ENCODE measurements around the gene NRXN3. TPM values are rescaled to one million over a fixed set of nuclear protein-coding genes. Genes with fewer than 3 reads are reported as not detected.

The NRXN3 gene
- total RNA-seq, 1 donor: under 0.01 TPM

DNA sequence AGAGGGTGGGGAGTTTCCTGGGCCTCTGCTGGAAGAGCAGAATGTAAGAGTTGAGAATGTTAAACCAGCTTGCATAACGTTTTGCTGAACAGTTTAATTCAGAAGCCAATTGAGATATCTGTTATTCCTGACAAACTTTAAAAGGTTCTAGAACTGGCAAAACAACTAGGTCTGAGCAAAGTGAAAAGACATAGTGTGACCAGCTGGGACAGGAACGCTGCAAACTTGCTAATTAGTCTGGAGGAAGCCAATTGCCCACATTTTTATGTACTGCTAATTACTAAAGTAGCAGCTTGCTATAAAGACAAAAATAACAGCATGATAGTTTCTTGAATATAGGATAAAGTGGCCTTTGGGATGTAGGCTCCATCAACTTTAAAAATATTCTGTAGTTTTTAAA lies 704.9 kb downstream of the NRXN3 start:
- Histone ChIP-seq H3K4me1 (ENCODE audit: insufficient read depth, low read length) (no peaks in the 10 kb centered on the region), H3K4me3 (ENCODE audit: low read length) (no peak overlapping the region), H3K9me3 (ENCODE audit: low read depth, low read length) (no peaks in the 10 kb centered on the region), H3K27me3 (ENCODE audit: insufficient read depth, low read length) (no peaks in the 10 kb centered on the region)

DNA sequence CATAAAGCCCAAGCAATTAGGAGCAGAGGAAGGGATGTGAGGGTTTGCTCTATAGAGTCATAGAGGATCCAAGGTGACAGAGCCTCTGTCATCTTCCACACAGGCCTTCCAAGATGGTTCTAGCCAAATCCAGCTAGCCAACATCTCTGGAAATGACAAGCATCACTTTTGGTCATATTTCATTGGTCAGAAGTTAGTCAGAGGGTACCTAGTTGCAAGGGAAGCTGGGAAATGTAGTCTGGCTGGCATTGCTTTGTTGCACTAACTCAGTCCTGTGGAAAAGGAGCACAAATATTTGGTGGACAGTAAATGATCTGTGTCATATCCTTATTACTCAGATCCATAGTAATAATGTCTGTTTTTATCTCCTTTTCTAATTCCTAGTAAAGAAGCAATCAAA lies 715.7 kb downstream of the NRXN3 start:
- Histone ChIP-seq H3K4me3 (ENCODE audit: low read length) (no peak overlapping the region), H3K9me3 (ENCODE audit: low read depth, low read length) (peaks cover 4% of the 10 kb centered on the region), H3K4me1 (ENCODE audit: insufficient read depth, low read length) (no peaks in the 10 kb centered on the region), H3K27me3 (ENCODE audit: insufficient read depth, low read length) (no peaks in the 10 kb centered on the region)

- no peaks in the 10 kb centered on the region for H3K27me3 ChIP-seq (ENCODE audit: insufficient read depth, low read length)
- H3K9me3 ChIP-seq (ENCODE audit: low read depth, low read length): no peaks in the 10 kb centered on the region
- no peak overlapping the region for H3K4me3 ChIP-seq (ENCODE audit: low read length)
- H3K4me1 ChIP-seq (ENCODE audit: insufficient read depth, low read length): no peaks in the 10 kb centered on the region
Observed at GRCh38 chr14:78897443-78897842, 727.3 kb downstream of the NRXN3 start.

DNA sequence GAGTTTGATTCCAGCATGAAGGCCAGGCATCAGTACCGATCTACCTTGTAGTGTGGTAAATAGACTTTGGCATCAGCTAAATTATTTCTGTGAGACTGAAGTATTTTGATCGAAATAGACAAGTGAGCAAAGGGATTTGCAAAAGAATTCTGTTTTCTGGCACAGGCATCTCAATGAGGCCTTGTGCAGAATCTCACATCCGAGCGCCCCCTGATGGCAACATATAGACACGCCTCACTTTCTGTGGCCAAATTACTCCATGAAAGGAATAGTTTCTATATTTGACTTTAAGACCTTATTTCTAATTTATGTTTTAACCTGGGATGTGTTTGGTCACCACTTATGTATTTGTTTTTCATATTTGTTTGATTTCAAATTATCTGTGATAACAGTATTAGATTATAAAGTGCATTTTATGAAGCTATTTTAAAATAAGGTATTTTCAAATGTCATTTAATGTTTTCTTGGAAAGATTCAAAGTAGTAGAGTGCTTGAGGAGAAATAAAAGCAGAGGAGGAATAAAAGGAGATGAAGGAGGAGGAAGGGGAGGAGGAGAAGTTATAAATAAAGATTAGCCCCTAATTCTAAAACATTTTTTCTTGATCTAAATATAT lies 731.9 kb downstream of the NRXN3 start:
- no peaks in the 10 kb centered on the region for H3K4me1 ChIP-seq (ENCODE audit: insufficient read depth, low read length)

GRCh38 chr14:78904094-78904493 lies 733.9 kb downstream of the NRXN3 start:
- Histone ChIP-seq H3K4me3 (ENCODE audit: low read length) (no peak overlapping the region), H3K27me3 (ENCODE audit: insufficient read depth, low read length) (no peaks in the 10 kb centered on the region), H3K9me3 (ENCODE audit: low read depth, low read length) (no peaks in the 10 kb centered on the region), H3K4me1 (ENCODE audit: insufficient read depth, low read length) (no peaks in the 10 kb centered on the region)

More for the DNA sequence above, 731.9 kb downstream of the NRXN3 start:
- no peaks in the 10 kb centered on the region for H3K9me3 ChIP-seq (ENCODE audit: low read depth, low read length)
- no peak overlapping the region for H3K4me3 ChIP-seq (ENCODE audit: low read length)
- no peaks in the 10 kb centered on the region for H3K27me3 ChIP-seq (ENCODE audit: insufficient read depth, low read length)

- H3K27me3 ChIP-seq (ENCODE audit: insufficient read depth, low read length): no peaks in the 10 kb centered on the region
- no peak overlapping the region for H3K4me3 ChIP-seq (ENCODE audit: low read length)
- no peaks in the 10 kb centered on the region for H3K4me1 ChIP-seq (ENCODE audit: insufficient read depth, low read length)
Observed at GRCh38 chr14:78917462-78917861, 747.3 kb downstream of the NRXN3 start.

DNA sequence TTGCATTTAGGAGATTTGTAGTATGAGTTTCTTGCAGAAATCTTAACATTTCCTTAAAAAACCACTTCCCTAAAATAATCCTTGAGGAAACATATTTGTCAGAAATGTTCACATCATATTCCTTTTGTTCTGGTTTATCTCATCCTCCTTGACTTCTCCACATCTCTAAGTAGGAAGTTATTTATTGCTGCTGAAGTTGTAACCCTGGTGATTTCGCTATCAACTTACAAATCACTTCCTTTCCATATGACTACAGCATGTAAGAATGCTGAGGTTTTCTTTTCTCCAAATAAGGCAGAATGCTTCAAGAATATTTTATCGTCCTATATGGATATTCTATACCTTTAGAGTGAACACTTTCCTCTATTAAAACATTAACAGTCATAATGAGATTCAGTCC lies 751.7 kb downstream of the NRXN3 start:
- no peaks in the 10 kb centered on the region for H3K9me3 ChIP-seq (ENCODE audit: low read depth, low read length)
- no peak overlapping the region for H3K4me3 ChIP-seq (ENCODE audit: low read length)
- H3K4me1 ChIP-seq (ENCODE audit: insufficient read depth, low read length): no peaks in the 10 kb centered on the region
- H3K27me3 ChIP-seq (ENCODE audit: insufficient read depth, low read length): no peaks in the 10 kb centered on the region

More at GRCh38 chr14:78917462-78917861, 747.3 kb downstream of the NRXN3 start:
- no peaks in the 10 kb centered on the region for H3K9me3 ChIP-seq (ENCODE audit: low read depth, low read length)

- H3K4me3 ChIP-seq (ENCODE audit: low read length): no peak overlapping the region
- no peaks in the 10 kb centered on the region for H3K4me1 ChIP-seq (ENCODE audit: insufficient read depth, low read length)
- H3K9me3 ChIP-seq (ENCODE audit: low read depth, low read length): no peaks in the 10 kb centered on the region
- H3K27me3 ChIP-seq (ENCODE audit: insufficient read depth, low read length): no peaks in the 10 kb centered on the region
Observed at GRCh38 chr14:78927261-78927660, 757.1 kb downstream of the NRXN3 start.

DNA sequence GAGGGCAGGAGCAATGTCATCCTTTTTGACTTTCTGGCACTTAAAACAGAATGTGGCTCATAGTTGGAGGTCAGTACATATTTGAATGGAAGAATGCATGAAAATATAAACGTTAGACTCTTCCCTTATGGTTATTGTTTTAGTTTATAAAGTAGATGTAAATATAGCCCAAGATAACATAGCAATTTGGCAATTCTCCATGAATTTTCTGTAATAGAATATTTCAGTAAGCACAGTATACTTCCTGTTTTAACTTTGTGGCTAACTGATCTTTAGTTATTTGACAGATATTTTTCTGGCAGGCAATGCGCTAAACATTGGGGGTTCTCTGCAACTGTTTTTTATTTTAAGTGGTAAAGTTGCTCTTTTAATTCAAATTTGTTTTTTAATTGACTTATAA lies 763.0 kb downstream of the NRXN3 start:
- H3K27me3 ChIP-seq (ENCODE audit: insufficient read depth, low read length): no peaks in the 10 kb centered on the region
- no peak overlapping the region for H3K4me3 ChIP-seq (ENCODE audit: low read length)
- no peaks in the 10 kb centered on the region for H3K9me3 ChIP-seq (ENCODE audit: low read depth, low read length)
- H3K4me1 ChIP-seq (ENCODE audit: insufficient read depth, low read length): no peaks in the 10 kb centered on the region

DNA sequence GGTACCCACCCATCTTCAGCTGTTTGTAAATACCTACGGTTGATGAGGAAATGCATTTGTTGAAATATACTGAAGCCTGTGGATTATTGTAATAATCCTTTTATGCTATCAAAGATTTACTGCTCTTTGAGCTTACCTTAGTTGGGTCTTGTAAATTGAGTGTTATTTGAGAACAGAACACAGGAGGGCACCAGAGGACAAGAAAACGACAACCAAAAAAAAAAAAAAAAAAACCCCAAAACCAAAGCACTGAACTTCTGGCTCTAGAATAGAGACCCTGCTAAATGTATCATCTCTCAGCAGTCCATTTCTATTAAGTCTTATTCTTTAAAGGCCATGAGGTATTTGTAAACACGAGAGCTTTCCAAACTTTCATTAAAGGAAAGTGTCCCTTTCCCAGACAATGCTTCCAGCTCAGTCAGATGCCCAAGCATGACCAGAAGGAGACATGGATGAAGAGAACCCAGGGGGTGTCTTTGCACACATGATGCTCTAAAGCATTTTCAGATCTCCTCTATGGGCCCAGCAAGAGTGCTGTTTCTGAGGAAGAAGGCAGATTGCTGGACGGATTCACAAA lies 763.9 kb downstream of the NRXN3 start:
- no peaks in the 10 kb centered on the region for H3K27me3 ChIP-seq (ENCODE audit: insufficient read depth, low read length)

GRCh38 chr14:78946949-78947348 lies 776.8 kb downstream of the NRXN3 start:
- H3K4me1 ChIP-seq (ENCODE audit: insufficient read depth, low read length): no peaks in the 10 kb centered on the region

More for the DNA sequence above, 763.9 kb downstream of the NRXN3 start:
- H3K4me3 ChIP-seq (ENCODE audit: low read length): no peak overlapping the region
- H3K9me3 ChIP-seq (ENCODE audit: low read depth, low read length): no peaks in the 10 kb centered on the region
- H3K4me1 ChIP-seq (ENCODE audit: insufficient read depth, low read length): no peaks in the 10 kb centered on the region

GRCh38 chr14:78947681-78948080 lies 777.5 kb downstream of the NRXN3 start:
- H3K27me3 ChIP-seq (ENCODE audit: insufficient read depth, low read length): no peaks in the 10 kb centered on the region
- no peaks in the 10 kb centered on the region for H3K4me1 ChIP-seq (ENCODE audit: insufficient read depth, low read length)
- H3K4me3 ChIP-seq (ENCODE audit: low read length): no peak overlapping the region
- H3K9me3 ChIP-seq (ENCODE audit: low read depth, low read length): no peaks in the 10 kb centered on the region

More at GRCh38 chr14:78946949-78947348, 776.8 kb downstream of the NRXN3 start:
- Histone ChIP-seq H3K27me3 (ENCODE audit: insufficient read depth, low read length) (no peaks in the 10 kb centered on the region), H3K9me3 (ENCODE audit: low read depth, low read length) (no peaks in the 10 kb centered on the region), H3K4me3 (ENCODE audit: low read length) (no peak overlapping the region)

GRCh38 chr14:78950649-78951048 lies 780.5 kb downstream of the NRXN3 start:
- Histone ChIP-seq H3K9me3 (ENCODE audit: low read depth, low read length) (no peaks in the 10 kb centered on the region), H3K4me3 (ENCODE audit: low read length) (no peak overlapping the region), H3K4me1 (ENCODE audit: insufficient read depth, low read length) (no peaks in the 10 kb centered on the region), H3K27me3 (ENCODE audit: insufficient read depth, low read length) (peaks cover 2% of the 10 kb centered on the region)

DNA sequence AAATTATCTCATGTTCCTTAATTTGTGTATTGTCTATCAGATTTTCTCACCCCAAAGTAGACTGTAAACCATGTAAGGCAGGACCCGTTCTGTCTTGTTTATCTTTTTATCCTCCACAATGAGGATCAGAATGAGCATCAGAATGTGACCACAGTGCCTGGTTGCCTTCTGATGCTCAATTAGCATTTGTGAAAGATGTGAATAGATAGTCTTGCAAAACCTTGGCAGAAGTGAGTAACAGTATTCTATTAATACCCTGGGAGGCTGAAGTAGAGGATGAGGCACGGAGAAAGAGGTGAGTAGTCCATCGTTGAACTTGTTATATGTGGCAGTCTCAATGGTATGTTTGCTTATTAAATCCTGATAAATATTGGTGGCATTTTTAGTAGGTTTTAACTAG lies 781.4 kb downstream of the NRXN3 start:
- no peaks in the 10 kb centered on the region for H3K9me3 ChIP-seq (ENCODE audit: low read depth, low read length)
- no peak overlapping the region for H3K4me3 ChIP-seq (ENCODE audit: low read length)
- no peaks in the 10 kb centered on the region for H3K4me1 ChIP-seq (ENCODE audit: insufficient read depth, low read length)
- H3K27me3 ChIP-seq (ENCODE audit: insufficient read depth, low read length): peaks cover 2% of the 10 kb centered on the region

- Histone ChIP-seq H3K9me3 (ENCODE audit: low read depth, low read length) (no peaks in the 10 kb centered on the region), H3K4me3 (ENCODE audit: low read length) (no peak overlapping the region)
Observed at GRCh38 chr14:78959674-78960264, 789.6 kb downstream of the NRXN3 start.

More at GRCh38 chr14:78959674-78960264, 789.6 kb downstream of the NRXN3 start:
- Histone ChIP-seq H3K4me1 (ENCODE audit: insufficient read depth, low read length) (no peaks in the 10 kb centered on the region), H3K27me3 (ENCODE audit: insufficient read depth, low read length) (no peaks in the 10 kb centered on the region)
